Activated CD8-positive, alpha-beta memory T cell treated with anti-CD3 and anti-CD28 coated beads, Interleukin-2, amount 10 ng/mL, durations not matched to agents 7 days and 5 days (primary cell): Measurements from ENCODE around the gene MOCS2. TPM values are rescaled to one million over a fixed set of nuclear protein-coding genes. Genes with fewer than 3 reads are reported as not detected.

Experiments
- ATAC-seq: fragments of 150-1000 bp; cut with Tn5 transposase; one replicate; pipeline ENCODE4 v1.10.0; 2021; ENCODE audit warnings: moderate library complexity
- CTCF ChIA-PET: fragments of 350-600 bp; sonication (Branson Sonifier 250); formaldehyde crosslinking; loops from one replicate; lab custom pipeline; 2021; ENCODE audit warnings: antibody characterized with exemption; lab: Charles Lee
- DNase-seq: peaks from one replicate; pipeline ENCODE4 v3.0.0-alpha.2; 2020
- H3K27ac Mint-ChIP-seq: one replicate; pipeline ENCODE4 v1.8.0; 2021; ENCODE audit warnings: mild to moderate bottlenecking, mixed read lengths
- H3K27me3 Mint-ChIP-seq: one replicate; pipeline ENCODE4 v1.8.0; 2021; ENCODE audit warnings: mixed read lengths
- H3K36me3 Mint-ChIP-seq: one replicate; pipeline ENCODE4 v1.8.0; 2021; ENCODE audit warnings: mild to moderate bottlenecking, mixed read lengths
- H3K4me1 Mint-ChIP-seq: one replicate; pipeline ENCODE4 v1.8.0; 2021; ENCODE audit warnings: mixed read lengths
- H3K4me3 Mint-ChIP-seq: one replicate; pipeline ENCODE4 v1.8.0; 2021; ENCODE audit warnings: mild to moderate bottlenecking, moderate library complexity, mixed read lengths
- H3K9me3 Mint-ChIP-seq: one replicate; pipeline ENCODE4 v1.8.0; 2022; ENCODE audit warnings: low read depth, mixed read lengths
- total RNA-seq, 2 experiments: library from RNA; stranded (reverse); gene quantifications; one replicate each; pipeline ENCODE4 v1.2.3, GENCODE V29; 2021

The MOCS2 gene
- total RNA-seq, 2 experiments from 2014 or later: 28.2 to 31.6 TPM

DNA sequence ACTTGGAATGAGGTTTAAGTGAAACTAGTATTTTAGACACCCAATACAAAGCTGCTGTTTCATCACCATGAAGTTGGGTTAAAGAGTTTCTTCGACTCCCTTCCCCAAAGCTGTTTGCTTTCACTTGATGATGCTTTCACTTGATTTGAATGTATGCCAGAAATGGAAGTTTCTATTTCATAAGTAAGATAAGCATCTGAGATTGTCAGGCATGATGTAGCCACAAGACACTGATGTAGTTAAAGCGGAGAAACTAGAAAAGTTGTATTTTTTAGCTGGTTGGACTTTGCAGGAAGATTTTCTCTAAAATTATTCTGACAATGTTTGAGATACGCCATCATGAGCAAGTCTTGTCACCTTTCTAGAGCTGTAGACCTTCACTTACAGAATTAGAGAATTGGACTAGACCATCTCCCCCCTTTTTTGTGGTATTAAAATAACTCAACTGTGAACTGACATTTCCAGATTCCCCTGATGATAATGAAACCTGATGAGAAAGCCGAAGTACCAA is 20.0 kb downstream of the MOCS2 start:
- Mint-ChIP-seq H3K4me1 (peaks cover 36% of the 10 kb centered on the region), H3K27me3 (no peaks in the 10 kb centered on the region), H3K27ac (peak overlapping the region; percentile 71), H3K9me3 (no peaks in the 10 kb centered on the region), H3K4me3 (peak overlapping the region; percentile 26), H3K36me3 (peaks cover 47% of the 10 kb centered on the region)
- DNase-seq: no peak
- peak; percentile 64 for ATAC-seq
- CTCF ChIA-PET: interaction anchor here (0.7 to 7.1 kb wide), 13 partner anchors 10 to 145 kb away, joined by 3 to 65 read pairs (median 4); partner anchors contain the start of gene MOCS2

DNA sequence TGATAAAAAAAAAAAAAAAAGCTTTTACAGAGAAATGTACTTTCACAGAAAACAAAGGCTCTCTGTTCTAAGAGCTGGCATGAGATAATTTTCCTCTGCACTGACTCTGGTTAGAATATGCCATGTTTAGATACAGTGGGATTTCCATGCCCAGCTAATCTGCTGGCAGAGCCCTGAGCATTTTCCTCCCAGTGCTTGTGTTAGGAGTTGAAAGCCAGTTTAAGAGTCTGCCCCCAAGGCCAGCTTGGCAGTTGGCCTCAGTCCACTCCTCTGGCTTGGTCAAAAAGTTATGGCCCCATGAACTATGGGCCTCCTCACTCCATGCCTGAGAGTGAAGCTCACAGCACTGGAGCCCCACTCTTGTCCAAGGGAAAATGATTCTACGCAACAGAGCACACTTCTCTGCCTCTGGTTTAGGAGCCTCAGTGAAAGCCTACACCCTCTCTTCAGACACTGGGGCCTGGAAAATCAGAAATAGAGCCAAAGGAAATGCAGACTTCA is 21.9 kb downstream of the MOCS2 start:
- Mint-ChIP-seq H3K36me3 (peaks cover 63% of the 10 kb centered on the region), H3K9me3 (no peaks in the 10 kb centered on the region), H3K27me3 (no peaks in the 10 kb centered on the region), H3K4me1 (peaks cover 55% of the 10 kb centered on the region), H3K27ac (no peak overlapping the region), H3K4me3 (no peak overlapping the region)
- DNase-seq (no peak), ATAC-seq (no peak)
- CTCF ChIA-PET: interaction anchor here (1.1 to 7.1 kb wide), 4 partner anchors 9 to 139 kb away, joined by 3 to 65 read pairs (median 4); no protein-coding TSS in a partner anchor

DNA sequence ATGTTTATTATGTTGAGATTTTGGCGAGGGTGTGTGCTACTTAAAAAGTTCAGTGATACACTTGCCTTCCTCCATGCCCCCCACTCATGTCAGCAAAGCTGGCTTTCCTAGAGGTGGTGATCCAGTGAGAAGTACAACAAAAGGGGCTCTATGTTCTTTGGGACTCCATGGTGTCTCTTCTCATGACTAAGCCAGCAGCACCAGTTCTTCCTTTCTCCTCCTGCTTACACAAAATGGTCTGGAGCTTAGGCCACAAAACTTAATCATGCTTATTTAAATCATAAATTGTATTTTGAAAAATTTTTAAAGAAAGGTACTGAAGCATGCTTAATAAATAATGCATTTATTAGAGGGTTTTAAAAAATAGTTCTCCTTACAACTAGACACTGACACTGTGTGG is 22.4 kb downstream of the MOCS2 start:
- no peak overlapping the region for H3K27ac Mint-ChIP-seq
- no peaks in the 10 kb centered on the region for H3K27me3 Mint-ChIP-seq
- no peak for DNase-seq
- peaks cover 59% of the 10 kb centered on the region for H3K4me1 Mint-ChIP-seq
- ATAC-seq: no peak
- no peaks in the 10 kb centered on the region for H3K9me3 Mint-ChIP-seq
- CTCF ChIA-PET: interaction anchor here (1.2 to 7.1 kb wide), 3 partner anchors 9 to 138 kb away, joined by 3 to 65 read pairs (median 5); no protein-coding TSS in a partner anchor
- peaks cover 67% of the 10 kb centered on the region for H3K36me3 Mint-ChIP-seq
- no peak overlapping the region for H3K4me3 Mint-ChIP-seq

DNA sequence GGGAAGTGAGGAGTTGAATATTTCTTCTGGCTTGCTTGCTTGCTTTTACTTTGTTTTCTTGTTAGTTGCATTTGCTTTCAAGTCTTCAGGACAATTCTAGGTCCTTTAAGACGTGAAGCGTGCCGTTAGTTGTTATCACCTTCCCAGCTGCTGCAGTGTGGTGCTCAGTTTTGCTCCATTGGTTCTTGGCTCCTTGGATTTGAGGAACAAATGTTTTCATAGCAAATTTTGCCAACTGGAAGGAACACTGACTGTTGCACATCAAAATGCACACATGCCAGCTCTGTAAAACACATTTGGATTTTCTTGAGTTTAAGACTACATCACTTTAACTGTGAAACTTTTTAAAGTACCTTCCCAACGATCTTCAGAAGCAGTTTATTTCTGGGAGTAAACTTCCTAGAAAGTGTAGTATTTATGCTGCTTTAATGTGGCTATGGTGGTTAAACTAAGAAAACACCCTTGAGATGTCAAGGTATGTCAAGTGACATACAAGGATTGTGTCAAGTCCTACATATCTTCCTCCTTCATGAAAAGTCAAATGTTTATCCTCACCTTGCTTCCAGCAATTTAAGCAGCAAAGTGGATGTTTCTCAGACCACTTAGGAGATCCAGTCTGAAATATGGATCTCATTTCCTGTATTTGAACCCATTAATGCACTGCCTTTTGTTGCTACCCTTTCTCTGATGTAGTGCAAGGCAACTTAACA is 24.9 kb downstream of the MOCS2 start:
- no peak overlapping the region for H3K27ac Mint-ChIP-seq
- no peak for ATAC-seq
- peaks cover 77% of the 10 kb centered on the region for H3K36me3 Mint-ChIP-seq
- CTCF ChIA-PET: interaction anchor here (1.1 kb wide), 1 partner anchor 9 kb away, joined by 3 read pairs; no protein-coding TSS in a partner anchor
- no peak overlapping the region for H3K4me3 Mint-ChIP-seq
- H3K9me3 Mint-ChIP-seq: no peaks in the 10 kb centered on the region
- DNase-seq: no peak
- peaks cover 56% of the 10 kb centered on the region for H3K4me1 Mint-ChIP-seq
- H3K27me3 Mint-ChIP-seq: no peaks in the 10 kb centered on the region

DNA sequence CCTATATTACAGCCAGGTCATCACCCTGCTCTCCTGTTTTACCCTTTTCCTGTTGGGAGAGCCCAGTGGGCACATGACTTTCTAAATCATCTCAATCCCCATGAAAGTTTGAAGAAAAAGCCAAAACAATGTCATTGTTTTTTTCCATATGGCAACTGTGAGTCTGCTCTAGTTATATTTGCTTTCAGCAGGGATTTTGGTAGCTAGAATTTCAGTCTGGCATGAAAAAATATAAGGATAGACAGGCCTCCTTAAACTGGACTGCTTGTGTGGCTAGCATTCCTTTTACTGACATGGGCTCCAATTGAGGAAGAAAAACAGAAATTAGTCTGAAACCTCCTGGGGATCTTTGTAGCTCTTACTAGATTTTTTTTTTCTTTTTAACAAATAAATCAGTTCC is 25.6 kb downstream of the MOCS2 start:
- H3K4me3 Mint-ChIP-seq: no peak overlapping the region
- ATAC-seq (no peak), DNase-seq (no peak)
- H3K9me3 Mint-ChIP-seq: no peaks in the 10 kb centered on the region
- H3K27ac Mint-ChIP-seq: no peak overlapping the region
- H3K36me3 Mint-ChIP-seq: peaks cover 75% of the 10 kb centered on the region
- peaks cover 50% of the 10 kb centered on the region for H3K4me1 Mint-ChIP-seq
- CTCF ChIA-PET: interaction anchor here (1.1 to 1.8 kb wide), 2 partner anchors 10 to 135 kb away, joined by 3 to 4 read pairs; no protein-coding TSS in a partner anchor
- H3K27me3 Mint-ChIP-seq: no peaks in the 10 kb centered on the region

DNA sequence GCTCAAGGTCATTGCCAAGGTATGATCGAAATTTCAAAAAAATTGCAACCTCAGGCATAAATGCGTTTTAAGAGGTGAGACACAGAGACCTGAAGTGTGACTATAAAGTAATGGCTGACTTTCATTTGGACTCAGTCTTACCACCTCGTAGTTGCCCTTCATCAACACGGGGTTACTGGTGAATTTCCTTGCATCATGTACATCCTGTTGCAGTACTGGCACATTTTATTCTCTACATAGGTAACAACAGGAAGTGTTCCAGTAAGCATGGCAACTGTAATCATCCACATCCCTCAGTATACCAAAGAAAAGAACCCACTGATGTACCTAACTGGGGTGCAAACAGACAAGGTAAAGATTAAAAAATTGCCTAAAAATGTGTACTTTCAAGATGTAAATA is 29.3 kb downstream of the MOCS2 start:
- Mint-ChIP-seq H3K27me3 (peaks cover 2% of the 10 kb centered on the region), H3K27ac (peak overlapping the region; percentile 52), H3K4me3 (no peak overlapping the region), H3K36me3 (peaks cover 87% of the 10 kb centered on the region), H3K4me1 (peaks cover 43% of the 10 kb centered on the region), H3K9me3 (no peaks in the 10 kb centered on the region)
- ATAC-seq (peak; percentile 73), DNase-seq (no peak)
- CTCF ChIA-PET: interaction anchor here (1.0 to 1.7 kb wide), 2 partner anchors 11 to 132 kb away, joined by 3 to 4 read pairs; no protein-coding TSS in a partner anchor

DNA sequence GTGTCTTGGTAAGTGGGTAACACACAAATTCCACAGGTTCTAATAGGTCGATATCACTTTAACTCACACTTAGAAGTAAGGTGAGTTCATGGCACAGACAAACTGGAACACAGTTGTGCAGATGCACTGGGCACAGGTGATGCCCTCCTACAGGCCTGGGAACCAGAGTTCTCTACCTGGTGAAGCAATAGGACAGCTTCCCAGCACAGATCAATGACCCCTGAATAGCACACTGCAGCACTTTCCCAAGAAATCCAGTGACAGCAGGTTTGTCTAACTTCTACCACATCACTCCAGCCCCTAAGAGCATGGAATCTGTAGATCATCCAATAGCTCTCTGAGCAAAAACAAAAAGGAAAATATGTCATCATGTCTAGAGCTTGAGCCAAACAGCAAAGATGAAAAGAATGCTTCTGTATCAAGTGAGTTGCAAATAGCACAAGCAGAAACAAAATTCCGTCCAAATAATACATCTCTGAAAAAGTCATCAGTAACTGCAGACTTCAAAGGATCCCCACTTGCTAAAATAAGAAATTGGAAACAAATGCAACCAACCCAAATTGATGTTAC is 33.5 kb downstream of the MOCS2 start:
- CTCF ChIA-PET: no interaction called here
- ATAC-seq: no peak

DNA sequence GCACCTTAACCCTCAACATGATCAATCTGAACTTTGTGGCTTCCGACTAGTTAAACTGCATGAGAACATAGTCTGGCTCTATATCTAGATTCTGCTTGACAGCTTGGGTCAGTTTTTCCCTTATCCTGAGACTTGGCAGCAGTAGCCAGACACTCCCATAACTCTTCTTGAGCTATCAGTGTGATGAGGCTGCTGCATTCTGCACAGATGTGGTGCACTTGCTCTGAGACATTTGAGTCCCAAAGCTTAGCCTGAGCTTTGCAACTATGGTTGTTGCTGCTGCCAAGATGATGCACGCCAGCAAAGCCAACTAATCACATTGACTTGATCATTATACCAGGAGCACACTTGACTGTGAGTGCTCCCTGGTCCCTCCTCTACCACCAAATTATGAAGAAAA is 36.2 kb downstream of the MOCS2 start:
- no peaks in the 10 kb centered on the region for H3K9me3 Mint-ChIP-seq
- H3K4me1 Mint-ChIP-seq: peaks cover 23% of the 10 kb centered on the region
- ATAC-seq: no peak
- H3K27me3 Mint-ChIP-seq: peaks cover 2% of the 10 kb centered on the region
- H3K27ac Mint-ChIP-seq: no peak overlapping the region
- no peak for DNase-seq
- CTCF ChIA-PET: interaction anchor here (2.0 kb wide), 1 partner anchor 38 kb away, joined by 6 read pairs; no protein-coding TSS in a partner anchor
- H3K36me3 Mint-ChIP-seq: peaks cover 74% of the 10 kb centered on the region
- H3K4me3 Mint-ChIP-seq: no peak overlapping the region

More for the DNA sequence above, 33.5 kb downstream of the MOCS2 start:
- H3K4me1 Mint-ChIP-seq: peaks cover 17% of the 10 kb centered on the region
- no peak for DNase-seq
- H3K4me3 Mint-ChIP-seq: no peak overlapping the region
- H3K36me3 Mint-ChIP-seq: peaks cover 82% of the 10 kb centered on the region
- peaks cover 2% of the 10 kb centered on the region for H3K27me3 Mint-ChIP-seq
- no peak overlapping the region for H3K27ac Mint-ChIP-seq
- H3K9me3 Mint-ChIP-seq: no peaks in the 10 kb centered on the region

DNA sequence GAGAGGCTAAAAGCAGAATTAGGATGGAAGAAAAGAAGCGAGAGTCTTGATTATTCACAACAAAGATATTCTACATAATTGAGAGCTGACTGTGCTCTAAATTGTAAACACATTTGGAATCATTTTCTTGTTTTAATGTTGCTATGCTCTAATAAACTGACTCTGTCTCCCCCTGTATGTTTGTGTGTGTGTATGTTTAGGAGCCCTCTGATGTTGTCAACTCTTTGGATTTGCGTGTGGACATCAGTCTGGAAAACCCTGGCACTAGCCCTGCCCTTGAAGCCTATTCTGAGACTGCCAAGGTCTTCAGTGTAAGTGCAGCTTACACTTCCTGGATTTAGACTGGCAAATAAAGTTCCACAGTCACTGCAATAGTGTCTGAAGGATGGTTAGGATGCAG is 37.8 kb downstream of the MOCS2 start:
- H3K27me3 Mint-ChIP-seq: peaks cover 2% of the 10 kb centered on the region

DNA sequence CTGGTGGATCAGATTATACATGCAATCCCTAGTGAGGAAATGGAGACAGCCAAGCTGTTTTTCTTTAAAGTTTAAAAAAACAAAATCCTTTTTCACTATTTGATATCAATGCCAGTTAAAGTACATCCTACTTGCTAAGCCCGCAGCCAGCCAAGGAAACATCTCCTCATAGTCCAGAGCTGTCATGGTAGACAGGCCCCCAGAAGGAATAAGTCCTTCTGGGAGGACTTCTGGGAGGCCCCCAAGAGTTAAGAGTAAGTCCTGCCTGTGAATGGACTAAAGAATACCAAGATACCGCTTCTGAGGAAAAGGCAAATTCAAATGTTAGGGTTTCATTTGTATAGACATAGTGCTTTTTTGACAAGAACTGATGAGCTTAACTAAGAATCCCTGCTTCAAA is 38.3 kb downstream of the MOCS2 start:
- CTCF ChIA-PET: interaction anchor here (1.0 kb wide), 1 partner anchor 154 kb away, joined by 3 read pairs; no protein-coding TSS in a partner anchor

More for the DNA sequence above, 37.8 kb downstream of the MOCS2 start:
- peaks cover 36% of the 10 kb centered on the region for H3K4me1 Mint-ChIP-seq
- ATAC-seq (no peak), DNase-seq (no peak)
- H3K27ac Mint-ChIP-seq: peak overlapping the region; percentile 39
- no peaks in the 10 kb centered on the region for H3K9me3 Mint-ChIP-seq
- no peak overlapping the region for H3K4me3 Mint-ChIP-seq
- peaks cover 75% of the 10 kb centered on the region for H3K36me3 Mint-ChIP-seq
- CTCF ChIA-PET: interaction anchor here (1.0 kb wide), 2 partner anchors 32 to 154 kb away, joined by 3 to 4 read pairs; no protein-coding TSS in a partner anchor

DNA sequence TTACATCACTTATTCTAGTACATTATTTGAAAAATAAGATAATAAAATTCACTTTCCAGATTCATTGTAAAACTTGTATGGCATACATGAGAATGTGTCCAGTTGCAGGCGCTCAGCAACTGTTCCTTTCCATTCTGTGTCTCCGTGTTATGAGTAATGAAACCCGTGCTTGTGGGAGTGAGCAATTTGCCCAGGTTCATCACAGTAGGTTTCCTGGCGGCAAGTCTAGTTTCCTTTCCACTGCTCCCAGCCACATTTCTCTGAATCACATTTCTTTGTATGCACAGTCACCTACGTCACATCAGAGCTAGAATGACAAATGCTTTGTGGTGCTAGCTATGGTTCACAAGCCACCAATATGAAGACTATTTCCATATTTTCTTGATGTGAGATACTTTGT is 39.9 kb downstream of the MOCS2 start:
- Mint-ChIP-seq H3K9me3 (no peaks in the 10 kb centered on the region), H3K27me3 (no peaks in the 10 kb centered on the region), H3K4me3 (peak overlapping the region; percentile 25), H3K36me3 (peaks cover 74% of the 10 kb centered on the region), H3K4me1 (peaks cover 36% of the 10 kb centered on the region), H3K27ac (peak overlapping the region; percentile 83)
- DNase-seq (peak; percentile 90), ATAC-seq (peak; percentile 96)
- CTCF ChIA-PET: interaction anchor here (0.7 to 3.1 kb wide), 16 partner anchors 10 to 121 kb away, joined by 3 to 18 read pairs (median 4); no protein-coding TSS in a partner anchor

More for the DNA sequence above, 38.3 kb downstream of the MOCS2 start:
- H3K4me1 Mint-ChIP-seq: peaks cover 36% of the 10 kb centered on the region
- H3K27ac Mint-ChIP-seq: no peak overlapping the region
- peaks cover 74% of the 10 kb centered on the region for H3K36me3 Mint-ChIP-seq
- DNase-seq: no peak
- H3K27me3 Mint-ChIP-seq: peaks cover 2% of the 10 kb centered on the region
- H3K4me3 Mint-ChIP-seq: no peak overlapping the region
- ATAC-seq: no peak
- no peaks in the 10 kb centered on the region for H3K9me3 Mint-ChIP-seq

DNA sequence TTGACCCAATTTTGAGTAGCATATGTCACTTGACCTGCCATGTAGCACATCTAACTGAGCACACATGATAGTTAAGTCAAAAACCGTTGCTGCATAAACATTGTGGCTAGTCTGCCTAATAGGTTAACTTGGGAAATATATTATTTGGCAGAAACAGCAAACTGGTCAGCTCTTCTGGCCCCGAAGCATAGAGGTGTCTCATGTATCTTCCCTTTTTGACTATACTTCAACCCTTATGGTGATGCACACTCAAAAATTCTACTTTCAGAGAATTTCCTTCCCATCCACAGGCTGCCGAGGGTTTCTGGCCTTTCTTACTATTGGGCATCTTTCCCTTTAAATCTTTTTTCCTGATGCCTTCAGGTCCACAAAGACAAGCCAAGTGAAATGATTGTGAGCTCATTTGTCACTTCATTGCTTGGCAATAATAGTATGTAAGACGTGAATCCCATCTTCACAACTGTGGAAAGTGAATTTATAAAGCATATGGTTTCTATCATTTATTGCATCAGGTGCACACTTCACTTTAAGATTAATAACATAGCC is 41.2 kb downstream of the MOCS2 start:
- Mint-ChIP-seq H3K4me3 (no peak overlapping the region), H3K4me1 (peaks cover 36% of the 10 kb centered on the region), H3K36me3 (peaks cover 74% of the 10 kb centered on the region), H3K27ac (no peak overlapping the region), H3K27me3 (no peaks in the 10 kb centered on the region), H3K9me3 (no peaks in the 10 kb centered on the region)
- DNase-seq (no peak), ATAC-seq (no peak)
- CTCF ChIA-PET: interaction anchor here (0.9 to 3.1 kb wide), 8 partner anchors 11 to 119 kb away, joined by 3 to 18 read pairs (median 6); no protein-coding TSS in a partner anchor

DNA sequence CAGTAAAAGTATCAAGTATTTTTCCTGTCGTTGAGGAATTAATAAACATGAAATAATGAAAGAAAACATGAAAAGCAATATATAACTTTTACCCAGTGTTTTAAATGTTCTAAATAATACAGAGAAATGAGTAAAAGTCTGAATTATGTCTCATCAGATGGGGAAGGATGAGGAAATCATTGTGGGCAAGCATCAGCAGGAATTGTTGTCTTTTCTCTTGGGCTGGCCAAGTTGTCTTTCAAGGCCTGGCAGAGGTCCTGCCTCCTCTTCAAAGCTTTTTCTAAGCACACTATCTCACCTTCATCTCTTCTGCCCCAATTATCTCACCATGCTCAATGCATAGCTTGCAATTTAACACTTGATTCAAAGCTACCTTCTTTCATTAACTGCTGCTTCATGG is 41.9 kb downstream of the MOCS2 start:
- CTCF ChIA-PET: interaction anchor here (0.9 to 3.1 kb wide), 3 partner anchors 11 to 119 kb away, joined by 3 to 18 read pairs (median 10); no protein-coding TSS in a partner anchor
- Mint-ChIP-seq H3K36me3 (peaks cover 70% of the 10 kb centered on the region), H3K4me3 (no peak overlapping the region)

More for the DNA sequence above, 41.9 kb downstream of the MOCS2 start:
- Mint-ChIP-seq H3K27me3 (no peaks in the 10 kb centered on the region), H3K9me3 (no peaks in the 10 kb centered on the region), H3K27ac (no peak overlapping the region), H3K4me1 (peaks cover 36% of the 10 kb centered on the region)
- ATAC-seq (no peak), DNase-seq (no peak)
